D721Med (cell line): Measurements from ENCODE around the gene ABAT.
"Not testable (repeated sequence)": the region's sequence is repeated elsewhere in the genome, so short reads cannot be mapped to it uniquely, and the experiment has no call there.

Source experiments
- DNase-seq: peaks from one replicate; pipeline ENCODE4 v3.0.0; 2011; ENCODE audit warnings: low spot score; ENCODE audit not compliant: insufficient read length
- FAIRE-seq: peaks from 2 replicates; lab custom pipeline; 2011; peaks lifted over from hg19 to GRCh38; lab: Jason Lieb, UNC
- CTCF ChIP-seq: IDR thresholded peaks from 2 replicates; pipeline ENCODE4 v1.5.1; 2012; ENCODE audit warnings: mild to moderate bottlenecking, control low read depth; ENCODE audit not compliant: insufficient read depth; ENCODE audit errors: missing control alignments

ABAT gene

GRCh38 chr16:8741636-8742035 lies 67.2 kb downstream of the ABAT start:
- DNase-seq (no peak), FAIRE-seq (no peak)
- no peak for TF ChIP-seq CTCF

DNA sequence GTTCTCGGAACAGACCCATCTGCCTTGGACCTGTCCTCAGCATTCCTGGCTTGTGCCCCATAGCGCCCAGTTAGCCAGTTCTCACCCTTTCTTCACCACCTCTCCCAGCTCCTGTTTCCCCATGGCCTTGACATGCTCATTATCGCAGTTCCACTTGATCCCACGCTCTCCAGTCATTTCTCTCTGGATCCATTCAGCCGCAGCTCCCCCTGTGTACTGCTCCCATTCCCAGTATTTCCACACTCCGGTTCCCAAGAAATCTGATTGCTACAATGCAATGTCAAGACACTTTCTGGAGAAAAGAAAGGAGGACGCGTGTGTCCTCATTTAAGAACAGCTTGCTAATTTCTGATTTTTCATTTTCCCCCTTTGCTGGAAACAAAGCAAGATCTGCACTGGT lies 67.7 kb downstream of the ABAT start:
- no peak for TF ChIP-seq CTCF
- no peak for FAIRE-seq

GRCh38 chr16:8748944-8749343 lies 74.5 kb downstream of the ABAT start:
- FAIRE-seq, DNase-seq: not testable (repeated sequence)

More for the DNA sequence above, 67.7 kb downstream of the ABAT start:
- no peak for DNase-seq

DNA sequence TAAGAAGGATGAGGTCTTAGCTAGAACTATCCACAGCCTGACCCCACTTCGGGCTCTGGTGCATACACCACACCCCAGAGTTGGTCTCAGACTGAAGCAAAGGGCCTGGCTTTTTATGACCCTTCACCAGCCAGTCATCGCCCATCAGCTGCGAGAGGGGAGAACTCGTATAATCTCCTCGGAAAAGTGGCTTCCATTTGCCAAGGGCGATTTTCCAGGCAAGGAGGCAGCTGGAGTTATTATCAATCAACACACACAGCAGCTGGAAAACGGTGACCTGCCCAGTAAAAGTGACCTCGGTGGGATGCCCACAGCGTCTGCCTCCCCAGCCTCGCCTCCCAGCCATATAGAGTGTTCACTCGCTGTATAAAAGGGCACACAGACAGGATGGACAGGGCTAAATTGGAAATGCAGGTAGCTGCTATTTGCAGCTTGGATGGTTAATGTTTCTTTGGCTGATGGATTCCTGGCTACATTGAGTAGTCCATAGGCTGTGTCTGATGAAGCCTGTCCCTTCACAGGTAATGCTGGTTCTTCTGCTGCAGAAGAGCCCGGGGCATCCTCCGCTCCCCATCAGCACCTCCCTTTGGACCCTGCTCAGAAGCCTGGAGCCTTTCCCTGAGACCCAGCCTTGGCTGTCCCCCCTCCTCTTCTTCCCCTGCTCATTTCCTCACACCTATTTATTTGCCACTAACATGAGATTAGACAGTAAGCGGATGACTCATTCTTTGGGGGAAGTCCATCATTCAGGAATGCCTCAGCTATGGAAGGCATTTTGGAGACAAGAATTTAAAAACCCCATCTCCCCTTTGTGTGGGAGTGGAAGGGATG lies 77.3 kb downstream of the ABAT start:
- TF ChIP-seq CTCF, result no peak
- FAIRE-seq, result no peak
- no peak for DNase-seq

DNA sequence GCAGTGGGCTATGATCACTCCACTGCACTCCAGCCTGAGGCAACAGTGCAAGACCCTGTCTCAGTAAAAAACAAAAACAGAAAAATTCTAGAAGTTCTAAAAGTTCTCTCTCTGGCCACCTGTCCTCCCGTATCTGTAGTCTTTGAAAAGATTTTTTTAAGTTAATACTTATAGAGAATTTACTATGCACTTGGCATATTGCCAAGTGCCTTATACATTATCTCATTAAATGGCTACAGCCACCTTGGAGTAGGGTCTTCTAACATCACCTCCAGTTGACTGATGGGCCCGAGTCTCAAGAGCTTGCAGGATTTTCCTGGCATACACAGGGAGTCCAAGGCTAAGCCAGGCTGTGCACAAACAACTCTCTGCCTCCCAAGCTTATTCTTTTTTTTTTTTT lies 78.3 kb downstream of the ABAT start:
- no peak for TF ChIP-seq CTCF
- DNase-seq (no peak), FAIRE-seq (no peak)

- DNase-seq, result no peak
- no peak for TF ChIP-seq CTCF
- no peak for FAIRE-seq
Measured at GRCh38 chr16:8753416-8754054, 79.1 kb downstream of the ABAT start.

GRCh38 chr16:8756755-8757154 lies 82.3 kb downstream of the ABAT start:
- no peak for TF ChIP-seq CTCF
- FAIRE-seq (no peak), DNase-seq (no peak)
